ENCODE results near the gene CD40.
"Not testable (repeated sequence)": the region's sequence is repeated elsewhere in the genome, so short reads cannot be mapped to it uniquely, and the experiment has no call there.

CD40 gene

DNA sequence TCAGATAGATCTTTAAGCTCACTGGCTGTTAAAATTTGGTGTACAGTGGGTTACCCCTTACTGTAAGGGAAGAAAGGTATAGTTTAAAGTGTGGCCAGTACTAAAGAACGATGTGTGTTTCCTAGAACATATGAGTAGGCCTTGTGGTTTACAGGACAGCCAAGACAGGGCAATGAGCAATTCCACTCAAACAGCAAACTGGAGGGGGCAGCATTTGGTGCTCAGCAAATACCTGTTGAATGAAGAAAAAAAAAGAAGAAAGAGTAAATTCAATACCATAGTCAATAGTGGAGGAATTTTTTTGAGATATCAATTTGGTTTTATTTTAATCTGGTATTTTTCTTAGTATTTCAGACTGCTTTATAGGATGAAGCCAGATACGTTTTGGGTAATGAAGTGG, 24.6 kb upstream of the CD40 start:
- POLR2A ChIA-PET: no interaction called here
- CTCF ChIA-PET: interaction anchor here (1.0 to 1.8 kb wide), 2 partner anchors 9 kb away, joined by 4 to 5 read pairs; no protein-coding TSS in a partner anchor
- TF ChIP-seq CTCF (IDR thresholded peaks at IDR 0.05; ENCODE audit: control extremely low read depth, extremely low read depth, low read depth, missing control alignments): no peak
- no peak for DNase-seq (ENCODE audit: extremely low spot score)

GRCh38 chr20:46099491-46100287, 18.4 kb upstream of the CD40 start:
- ChIA-PET CTCF (interaction anchor here (0.8 to 2.9 kb wide), 9 partner anchors 9 to 112 kb away, joined by 3 to 11 read pairs (median 4); no protein-coding TSS in a partner anchor), POLR2A (interaction anchor here (1.3 kb wide), 1 partner anchor 20 kb away, joined by 5 read pairs; no protein-coding TSS in a partner anchor)
- TF ChIP-seq CTCF (IDR thresholded peaks at IDR 0.05; ENCODE audit: control extremely low read depth, extremely low read depth, low read depth, missing control alignments): peak; percentile 53
- no peak for DNase-seq (ENCODE audit: extremely low spot score)

GRCh38 chr20:46100444-46100843, 17.7 kb upstream of the CD40 start:
- CTCF ChIA-PET: interaction anchor here (0.8 to 2.9 kb wide), 6 partner anchors 8 to 113 kb away, joined by 3 to 11 read pairs (median 4); no protein-coding TSS in a partner anchor
- DNase-seq (ENCODE audit: extremely low spot score); POLR2A ChIA-PET: not testable (repeated sequence)

DNA sequence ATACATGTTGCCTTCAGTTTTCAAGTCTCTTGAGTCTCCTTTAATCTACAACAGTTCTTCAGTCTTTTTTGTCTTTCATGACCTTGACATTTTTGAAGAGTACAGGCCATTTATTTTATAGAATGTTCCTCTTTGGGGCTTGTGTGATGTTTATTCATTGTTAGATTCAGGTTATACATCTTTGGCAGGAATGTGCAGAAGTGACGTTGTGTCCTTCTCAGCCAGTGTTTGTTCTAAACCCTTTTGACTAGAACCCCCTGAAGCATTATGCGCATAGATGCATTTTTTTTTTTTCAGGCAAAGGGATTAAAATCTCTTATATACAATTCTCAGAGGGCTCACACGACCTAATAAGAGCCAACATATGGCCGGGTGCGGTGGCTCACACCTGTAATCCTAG, 17.1 kb upstream of the CD40 start:
- no peak for TF ChIP-seq CTCF (IDR thresholded peaks at IDR 0.05; ENCODE audit: control extremely low read depth, extremely low read depth, low read depth, missing control alignments)
- POLR2A ChIA-PET: no interaction called here
- CTCF ChIA-PET: interaction anchor here (1.1 to 1.3 kb wide), 2 partner anchors 18 to 114 kb away, joined by 3 to 4 read pairs; no protein-coding TSS in a partner anchor

GRCh38 chr20:46101957-46102356, 16.2 kb upstream of the CD40 start:
- no peak for TF ChIP-seq CTCF (IDR thresholded peaks at IDR 0.05; ENCODE audit: control extremely low read depth, extremely low read depth, low read depth, missing control alignments)
- CTCF ChIA-PET: interaction anchor here (1.0 to 1.6 kb wide), 4 partner anchors 10 to 88 kb away, joined by 3 to 5 read pairs (median 3); no protein-coding TSS in a partner anchor

More for the DNA sequence above, 17.1 kb upstream of the CD40 start:
- no peak for DNase-seq (ENCODE audit: extremely low spot score)

DNA sequence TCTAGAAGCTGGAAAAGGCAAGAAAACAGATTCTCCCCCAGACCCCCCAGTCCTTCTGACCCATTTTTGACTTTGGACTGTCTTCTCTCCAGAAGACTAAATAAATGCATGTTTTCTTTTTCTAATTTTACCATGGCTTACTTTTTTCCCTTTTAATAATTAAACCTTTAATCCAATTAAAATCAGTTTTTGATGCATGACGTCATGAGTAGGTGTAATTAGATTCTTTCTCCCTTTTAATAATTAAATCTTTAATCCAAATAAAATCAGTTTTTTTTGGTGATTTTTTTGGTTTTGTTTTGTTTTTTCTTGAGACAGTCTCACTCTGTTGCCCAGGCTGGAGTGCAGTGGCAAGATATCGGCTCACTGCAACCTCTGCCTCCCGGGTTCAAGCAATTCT, 15.2 kb upstream of the CD40 start:
- ChIA-PET POLR2A (no interaction called here), CTCF (interaction anchor here (0.7 to 1.8 kb wide), 3 partner anchors 9 to 49 kb away, joined by 5 to 6 read pairs (median 5); no protein-coding TSS in a partner anchor)
- no peak for DNase-seq (ENCODE audit: extremely low spot score)
- no peak for TF ChIP-seq CTCF (IDR thresholded peaks at IDR 0.05; ENCODE audit: control extremely low read depth, extremely low read depth, low read depth, missing control alignments)

More at GRCh38 chr20:46101957-46102356, 16.2 kb upstream of the CD40 start:
- DNase-seq (ENCODE audit: extremely low spot score): no peak
- POLR2A ChIA-PET: no interaction called here

GRCh38 chr20:46104262-46104661, 13.9 kb upstream of the CD40 start:
- no peak for TF ChIP-seq CTCF (IDR thresholded peaks at IDR 0.05; ENCODE audit: control extremely low read depth, extremely low read depth, low read depth, missing control alignments)
- DNase-seq (ENCODE audit: extremely low spot score): no peak
- ChIA-PET POLR2A (no interaction called here), CTCF (interaction anchor here (1.2 to 5.8 kb wide), 2 partner anchors 26 to 91 kb away, joined by 3 to 45 read pairs; no protein-coding TSS in a partner anchor)

Measured in GM10248 (cell line).